ENCODE data around the gene ZBTB20. TPM values are rescaled to one million over a fixed set of nuclear protein-coding genes. Genes with fewer than 3 reads are reported as not detected.

The ZBTB20 gene
- total and polyA plus RNA-seq, 2 donors (not counting 1 experiment from before 2014, with no cell fraction given), result 4.0 to 123 TPM

GRCh38 chr3:114450008-114450596 is 697.0 kb downstream of the ZBTB20 start:
- Mint-ChIP-seq H3K4me3 (peak overlapping the region; percentile 89), H3K27me3 (no peaks in the 10 kb centered on the region), H3K4me1 (peaks cover 55% of the 10 kb centered on the region), H3K9me3 (ENCODE audit: insufficient read depth) (no peaks in the 10 kb centered on the region), H3K27ac (peak overlapping the region; percentile 94)
- peaks cover 29 to 31% of the 10 kb centered on the region in 2 donors for H3K4me1 ChIP-seq (ENCODE audit: control insufficient read depth in 2 of 2, insufficient read depth in 2 of 2, low read length in 2 of 2)
- H3K9ac ChIP-seq (ENCODE audit: low read length), result peak overlapping the region; percentile 61
- no peaks in the 10 kb centered on the region for H3K27me3 ChIP-seq (replicated peaks in 1 of 4; ENCODE audit: control extremely low read depth in 1 of 4, control insufficient read depth in 3 of 4, insufficient read depth in 4 of 4, low read length in 3 of 4)
- DNase-seq, result peak; percentile 51
- POLR2A ChIA-PET, result interaction anchor here (0.7 to 1.2 kb wide), 3 partner anchors 22 to 155 kb away, joined by 4 to 15 read pairs (median 5); no protein-coding TSS in a partner anchor
- H3K9me3 ChIP-seq (ENCODE audit: control extremely low read depth in 1 of 3, control insufficient read depth in 2 of 3, insufficient read depth in 1 of 3, low read length in 2 of 3), result no peaks in the 10 kb centered on the region
- CTCF ChIA-PET, result interaction anchor here (0.7 to 17.8 kb wide), 11 partner anchors 9 to 222 kb away, joined by 3 to 203 read pairs (median 4); no protein-coding TSS in a partner anchor
- H3K4me3 ChIP-seq (ENCODE audit: control extremely low read depth in 1 of 5, extremely low read depth in 1 of 5, insufficient read depth in 1 of 5, low read depth in 2 of 5, low read length in 4 of 5), result peak overlapping the region in 4 of 5 experiments; percentile 7 to 48 (median 28)
- intact Hi-C loops (cut with micrococcal nuclease), result loop anchor here (5.0 kb wide), 3 partner anchors 33 to 1888 kb away; partner anchors contain the start of genes ATG3 and SLC35A5
- peaks cover 42% of the 10 kb centered on the region for H3K79me2 ChIP-seq (ENCODE audit: control insufficient read depth, insufficient read depth, low read length)
- 100% methylated on average over 1 of the region's 7 CpGs for WGBS (ENCODE audit: insufficient coverage)
- H3K27ac ChIP-seq (ENCODE audit: low read length in 2 of 2), result peak overlapping the region; percentile 80 to 92
- no peak overlapping the region for H2AFZ ChIP-seq (ENCODE audit: insufficient read depth, low read depth, low read length, poor library complexity, severe bottlenecking)
- no peak for ATAC-seq (ENCODE audit: low read depth)
- no peaks in the 10 kb centered on the region for H3K36me3 ChIP-seq (replicated peaks in 1 of 2; ENCODE audit: control extremely low read depth in 1 of 2, control insufficient read depth in 1 of 2, extremely low read depth in 1 of 2, insufficient read depth in 2 of 2, low read length in 1 of 2)
- peaks cover 4% of the 10 kb centered on the region for H4K20me1 ChIP-seq (ENCODE audit: control insufficient read depth, insufficient read depth, low read length, poor library complexity, severe bottlenecking)
- TF ChIP-seq EZH2 (IDR thresholded peaks at IDR 0.05; ENCODE audit: borderline replicate concordance, insufficient read depth, low read depth, low read length, poor library complexity, severe bottlenecking), result no peak
- TF ChIP-seq, protein P1, sequence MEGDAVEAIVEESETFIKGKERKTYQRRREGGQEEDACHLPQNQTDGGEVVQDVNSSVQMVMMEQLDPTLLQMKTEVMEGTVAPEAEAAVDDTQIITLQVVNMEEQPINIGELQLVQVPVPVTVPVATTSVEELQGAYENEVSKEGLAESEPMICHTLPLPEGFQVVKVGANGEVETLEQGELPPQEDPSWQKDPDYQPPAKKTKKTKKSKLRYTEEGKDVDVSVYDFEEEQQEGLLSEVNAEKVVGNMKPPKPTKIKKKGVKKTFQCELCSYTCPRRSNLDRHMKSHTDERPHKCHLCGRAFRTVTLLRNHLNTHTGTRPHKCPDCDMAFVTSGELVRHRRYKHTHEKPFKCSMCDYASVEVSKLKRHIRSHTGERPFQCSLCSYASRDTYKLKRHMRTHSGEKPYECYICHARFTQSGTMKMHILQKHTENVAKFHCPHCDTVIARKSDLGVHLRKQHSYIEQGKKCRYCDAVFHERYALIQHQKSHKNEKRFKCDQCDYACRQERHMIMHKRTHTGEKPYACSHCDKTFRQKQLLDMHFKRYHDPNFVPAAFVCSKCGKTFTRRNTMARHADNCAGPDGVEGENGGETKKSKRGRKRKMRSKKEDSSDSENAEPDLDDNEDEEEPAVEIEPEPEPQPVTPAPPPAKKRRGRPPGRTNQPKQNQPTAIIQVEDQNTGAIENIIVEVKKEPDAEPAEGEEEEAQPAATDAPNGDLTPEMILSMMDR (IDR thresholded peaks at IDR 0.05), result no peak
- H3K4me2 ChIP-seq (replicated peaks; ENCODE audit: low read depth, low read length, poor library complexity, severe bottlenecking), result peak overlapping the region; percentile 83

Measured in B cell (primary cell).